ENCODE data around the gene BTBD9. TPM values are rescaled to one million over a fixed set of nuclear protein-coding genes. Genes with fewer than 3 reads are reported as not detected.

BTBD9 gene
- total and polyA plus RNA-seq, 2 donors (not counting 1 experiment from before 2014, with no cell fraction given): 4.1 to 48.9 TPM

- Histone ChIP-seq H3K27me3 (replicated peaks in 1 of 4; ENCODE audit: control extremely low read depth in 1 of 4, control insufficient read depth in 3 of 4, insufficient read depth in 4 of 4, low read length in 3 of 4) (no peaks in the 10 kb centered on the region), H3K9ac (ENCODE audit: low read length) (no peak overlapping the region), H3K4me2 (replicated peaks; ENCODE audit: low read depth, low read length, poor library complexity, severe bottlenecking) (no peak overlapping the region), H4K20me1 (ENCODE audit: control insufficient read depth, insufficient read depth, low read length, poor library complexity, severe bottlenecking) (peaks cover 22% of the 10 kb centered on the region), H3K4me1 (ENCODE audit: control insufficient read depth in 2 of 2, insufficient read depth in 2 of 2, low read length in 2 of 2) (no peaks in the 10 kb centered on the region), H3K4me3 (ENCODE audit: control extremely low read depth in 1 of 5, extremely low read depth in 1 of 5, insufficient read depth in 1 of 5, low read depth in 2 of 5, low read length in 4 of 5) (no peak overlapping the region), H3K36me3 (replicated peaks in 1 of 2; ENCODE audit: control extremely low read depth in 1 of 2, control insufficient read depth in 1 of 2, extremely low read depth in 1 of 2, insufficient read depth in 2 of 2, low read length in 1 of 2) (peaks cover 6 to 15% of the 10 kb centered on the region in 2 experiments), H3K79me2 (ENCODE audit: control insufficient read depth, insufficient read depth, low read length) (peaks cover 7% of the 10 kb centered on the region), H2AFZ (ENCODE audit: insufficient read depth, low read depth, low read length, poor library complexity, severe bottlenecking) (no peak overlapping the region), H3K27ac (ENCODE audit: low read length in 2 of 2) (no peak overlapping the region), H3K9me3 (ENCODE audit: control extremely low read depth in 1 of 3, control insufficient read depth in 2 of 3, insufficient read depth in 1 of 3, low read length in 2 of 3) (no peaks in the 10 kb centered on the region)
- CTCF ChIA-PET: no interaction called here
- Mint-ChIP-seq H3K27me3 (no peaks in the 10 kb centered on the region), H3K4me3 (no peak overlapping the region), H3K9me3 (ENCODE audit: insufficient read depth) (no peaks in the 10 kb centered on the region), H3K27ac (no peak overlapping the region), H3K4me1 (peaks cover 1% of the 10 kb centered on the region)
- TF ChIP-seq EZH2 (IDR thresholded peaks at IDR 0.05; ENCODE audit: borderline replicate concordance, insufficient read depth, low read depth, low read length, poor library complexity, severe bottlenecking): no peak
- no peak for TF ChIP-seq CTCF (IDR thresholded peaks at IDR 0.05)
- DNase-seq (no peak), ATAC-seq (ENCODE audit: low read depth) (no peak)
- WGBS (ENCODE audit: insufficient coverage): 100% methylated on average over 5 of the region's 8 CpGs
- POLR2A ChIA-PET: no interaction called here
- intact Hi-C loops (cut with micrococcal nuclease): no loop called here
Observed at GRCh38 chr6:38137608-38138265, 502.0 kb downstream of the BTBD9 start.

GRCh38 chr6:38136547-38136946 is 503.2 kb downstream of the BTBD9 start:
- no peaks in the 10 kb centered on the region for H3K27me3 Mint-ChIP-seq
- Histone ChIP-seq H3K79me2 (ENCODE audit: control insufficient read depth, insufficient read depth, low read length) (peaks cover 9% of the 10 kb centered on the region), H2AFZ (ENCODE audit: insufficient read depth, low read depth, low read length, poor library complexity, severe bottlenecking) (no peak overlapping the region), H3K9me3 (ENCODE audit: control extremely low read depth in 1 of 3, control insufficient read depth in 2 of 3, insufficient read depth in 1 of 3, low read length in 2 of 3) (no peaks in the 10 kb centered on the region), H3K4me3 (ENCODE audit: control extremely low read depth in 1 of 5, extremely low read depth in 1 of 5, insufficient read depth in 1 of 5, low read depth in 2 of 5, low read length in 4 of 5) (no peak overlapping the region), H3K36me3 (replicated peaks in 1 of 2; ENCODE audit: control extremely low read depth in 1 of 2, control insufficient read depth in 1 of 2, extremely low read depth in 1 of 2, insufficient read depth in 2 of 2, low read length in 1 of 2) (peaks cover 0 to 21% of the 10 kb centered on the region in 2 experiments), H3K27ac (ENCODE audit: low read length in 2 of 2) (no peak overlapping the region), H3K4me2 (replicated peaks; ENCODE audit: low read depth, low read length, poor library complexity, severe bottlenecking) (no peak overlapping the region), H4K20me1 (ENCODE audit: control insufficient read depth, insufficient read depth, low read length, poor library complexity, severe bottlenecking) (peaks cover 28% of the 10 kb centered on the region), H3K4me1 (ENCODE audit: control insufficient read depth in 2 of 2, insufficient read depth in 2 of 2, low read length in 2 of 2) (no peaks in the 10 kb centered on the region), H3K27me3 (replicated peaks in 1 of 4; ENCODE audit: control extremely low read depth in 1 of 4, control insufficient read depth in 3 of 4, insufficient read depth in 4 of 4, low read length in 3 of 4) (no peaks in the 10 kb centered on the region), H3K9ac (ENCODE audit: low read length) (no peak overlapping the region)
- ChIA-PET POLR2A (no interaction called here), CTCF (no interaction called here)
- peaks cover 1% of the 10 kb centered on the region for H3K4me1 Mint-ChIP-seq
- no peak overlapping the region for H3K27ac Mint-ChIP-seq
- WGBS (ENCODE audit: insufficient coverage): 85% methylated on average over 4 of the region's 4 CpGs
- H3K9me3 Mint-ChIP-seq (ENCODE audit: insufficient read depth): no peaks in the 10 kb centered on the region
- TF ChIP-seq EZH2 (IDR thresholded peaks at IDR 0.05; ENCODE audit: borderline replicate concordance, insufficient read depth, low read depth, low read length, poor library complexity, severe bottlenecking): no peak
- ATAC-seq (ENCODE audit: low read depth): no peak
- H3K4me3 Mint-ChIP-seq: no peak overlapping the region
- no peak for DNase-seq
- intact Hi-C loops (cut with micrococcal nuclease): no loop called here

All from B cell (primary cell).